ENCODE data around the gene ARID3A.
A peak's percentile ranks its signal among the peaks of the same experiment; 100 is the strongest.
"Not testable (repeated sequence)": the region's sequence is repeated elsewhere in the genome, so short reads cannot be mapped to it uniquely, and the experiment has no call there.

Gene ARID3A

GRCh38 chr19:1019980-1020867 is 94.4 kb downstream of the ARID3A start:
- DNase-seq = no peak

GRCh38 chr19:1020868-1021425 is 95.1 kb downstream of the ARID3A start, which contains the start of gene TMEM259:
TSS of gene TMEM259 (minus strand) at chr19:1021123. CDS start at chr19:1020996, 127 bp downstream.
- DNase-seq = peak; percentile 96

GRCh38 chr19:1023883-1024188 is 98.0 kb downstream of the ARID3A start:
- not testable (repeated sequence) for DNase-seq

GRCh38 chr19:1025080-1025479 is 99.2 kb downstream of the ARID3A start:
- not testable (repeated sequence) for DNase-seq

All from NCI-H1105 treated with DMSO at 0.1 percent for 48 hours (cell line).